IPS DF 19.7 (cell line): Measurements from ENCODE around the gene HINFP.
"Not testable (repeated sequence)": the region's sequence is repeated elsewhere in the genome, so short reads cannot be mapped to it uniquely, and the experiment has no call there.

Experiments used
- DNase-seq: peaks from one replicate; pipeline ENCODE4 v3.0.0-alpha.2; 2013; ENCODE audit warnings: low read depth, low spot score

Gene HINFP

DNA sequence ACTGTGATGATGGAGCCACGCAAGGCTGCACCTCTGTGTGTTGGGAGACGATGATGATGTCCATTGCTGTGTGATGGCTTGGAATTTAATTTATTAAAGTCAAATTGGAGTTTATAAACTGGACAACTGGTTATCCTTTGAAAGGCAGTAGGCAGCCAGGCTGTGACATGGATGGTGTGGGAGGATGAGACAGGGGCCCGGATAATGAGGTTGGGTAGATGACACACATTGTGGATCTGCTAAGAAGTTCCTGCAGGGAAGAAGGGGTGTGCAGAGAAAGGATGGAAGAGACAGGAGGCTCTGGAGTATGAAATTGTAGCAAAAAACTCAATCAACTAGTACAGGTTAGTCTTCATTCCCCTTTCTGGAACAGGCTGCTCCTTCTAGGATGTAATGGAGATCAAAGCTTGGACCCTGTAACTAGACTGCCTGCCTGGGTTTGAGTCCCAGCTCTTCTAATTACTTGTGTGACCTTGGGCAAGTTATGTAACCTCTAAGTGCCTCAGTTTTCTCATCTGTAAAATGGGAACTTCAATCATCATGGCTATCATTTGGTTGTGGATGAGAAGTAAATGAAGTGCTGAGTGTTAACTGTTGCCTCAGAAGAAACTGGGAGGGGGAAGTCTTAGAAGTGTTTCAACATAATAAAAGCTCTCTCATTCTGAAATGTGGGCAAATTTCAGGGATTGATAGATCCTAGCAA is 4.2 kb upstream of the HINFP start:
- DNase-seq, result no peak

DNA sequence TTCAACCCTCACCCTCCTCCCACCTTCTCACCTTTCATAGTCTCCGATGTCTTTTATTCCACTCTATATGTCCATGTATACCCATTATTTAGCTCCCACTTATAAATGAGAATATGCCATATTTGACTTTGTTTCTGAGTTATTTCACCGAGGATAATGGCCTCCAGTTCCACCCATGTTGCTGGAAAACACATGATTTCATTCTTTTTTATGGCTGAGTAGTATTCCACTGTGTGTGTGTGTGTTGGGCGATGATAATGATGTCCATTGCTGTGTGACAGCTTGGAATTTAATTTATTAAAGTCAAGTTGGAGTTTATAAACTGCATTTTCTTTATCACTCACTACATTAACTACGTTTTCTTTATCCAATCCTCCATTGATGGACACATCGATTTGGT is 3.2 kb upstream of the HINFP start:
- no peak for DNase-seq

DNA sequence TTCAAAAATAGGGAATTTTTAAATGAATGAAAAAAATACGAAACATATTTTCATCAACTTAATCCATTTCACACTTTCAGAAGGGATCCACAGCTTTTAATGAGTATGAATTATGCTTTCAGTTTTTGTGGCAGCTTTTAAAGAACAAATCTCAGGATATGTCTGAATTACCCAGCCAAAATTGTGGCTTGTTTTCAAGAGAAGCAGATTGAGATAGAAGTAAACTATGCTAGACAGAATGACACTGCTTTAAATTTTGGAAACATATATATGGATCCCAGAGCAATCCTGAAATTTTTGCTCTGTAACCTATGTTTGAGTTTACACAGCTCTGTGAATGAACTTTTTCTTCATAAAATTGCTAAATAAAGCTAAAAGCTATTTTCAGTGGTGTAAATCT is 2.4 kb upstream of the HINFP start:
- no peak for DNase-seq

DNA sequence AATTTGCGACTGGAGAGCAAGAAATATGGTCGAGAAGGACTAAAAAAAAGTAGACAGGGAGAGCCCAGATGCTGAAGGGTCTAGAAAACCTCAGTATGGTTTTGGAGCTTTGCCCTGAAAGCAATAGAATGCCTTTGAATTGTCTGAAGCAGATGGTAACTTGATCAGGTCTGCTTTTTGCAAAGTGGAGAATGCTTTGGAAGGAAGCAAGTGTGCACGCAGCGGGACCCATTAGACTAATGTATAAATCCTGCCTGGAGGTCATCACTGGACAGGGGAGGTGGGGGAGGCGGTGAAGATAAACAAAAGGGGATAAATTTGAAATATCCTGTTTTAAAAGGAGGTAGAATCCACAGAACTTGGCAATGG is 757 bp upstream of the HINFP start:
- no peak for DNase-seq

DNA sequence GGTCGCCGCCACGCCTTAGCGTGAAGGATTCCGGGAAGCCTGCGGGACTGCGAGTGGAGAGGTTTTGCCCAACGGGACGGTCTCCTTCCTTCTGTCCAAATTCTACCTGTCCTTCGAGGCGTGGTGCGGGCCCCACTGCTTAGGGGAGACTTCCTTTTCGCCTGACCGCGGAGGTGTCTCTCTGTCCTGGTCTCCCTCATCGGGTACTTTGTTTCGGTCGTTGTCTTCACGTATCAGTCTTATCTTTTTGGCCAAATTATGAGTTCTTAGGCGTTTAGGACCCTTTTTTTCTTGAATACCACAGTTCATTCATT is 388 bp downstream of the HINFP start:
- DNase-seq, result no peak

GRCh38 chr11:119125821-119126220 is 4.4 kb downstream of the HINFP start:
- DNase-seq, result no peak

- no peak for DNase-seq
These were observed 5.4 kb downstream of the HINFP start for GRCh38 chr11:119126675-119127268.

DNA sequence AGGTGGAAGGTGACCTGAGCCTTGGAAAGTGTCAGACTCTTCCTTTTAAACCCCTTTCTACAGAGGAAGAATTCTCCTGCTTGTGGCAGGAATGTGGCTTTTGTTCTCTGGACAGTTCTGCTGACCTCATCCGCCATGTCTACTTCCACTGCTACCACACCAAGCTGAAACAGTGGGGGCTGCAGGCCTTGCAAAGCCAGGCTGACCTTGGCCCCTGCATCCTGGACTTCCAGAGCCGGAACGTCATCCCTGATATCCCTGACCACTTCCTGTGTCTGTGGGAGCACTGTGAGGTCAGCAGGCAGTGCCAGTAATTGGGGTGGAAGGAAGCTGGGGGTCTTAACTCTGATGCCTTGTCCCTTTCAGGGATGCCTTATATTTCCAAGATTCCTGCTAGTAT is 9.3 kb downstream of the HINFP start:
- no peak for DNase-seq

GRCh38 chr11:119134389-119134978 is 13.1 kb downstream of the HINFP start:
- no peak for DNase-seq

DNA sequence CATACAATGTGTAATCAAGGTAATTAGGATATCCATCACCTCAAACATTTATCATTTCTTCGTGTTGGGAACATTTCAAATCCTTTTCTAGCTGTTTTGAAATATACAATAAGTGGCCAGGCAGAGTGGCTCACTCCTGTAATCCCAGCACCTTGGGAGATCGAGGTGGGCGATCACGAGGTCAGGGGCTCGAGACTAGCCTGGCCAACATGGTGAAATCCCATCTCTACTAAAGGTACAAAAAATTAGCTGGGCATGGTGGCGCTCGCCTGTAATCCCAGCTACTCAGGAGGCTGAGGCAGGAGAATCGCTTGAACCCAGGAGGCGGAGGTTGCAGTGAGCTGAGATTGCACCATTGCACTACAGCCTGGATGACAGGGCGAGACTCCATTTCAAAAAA is 17.9 kb downstream of the HINFP start:
- DNase-seq, result not testable (repeated sequence)

GRCh38 chr11:119144825-119145486 is 23.6 kb downstream of the HINFP start:
- peak; percentile 70 for DNase-seq

GRCh38 chr11:119145551-119145950 is 24.2 kb downstream of the HINFP start:
- no peak for DNase-seq

DNA sequence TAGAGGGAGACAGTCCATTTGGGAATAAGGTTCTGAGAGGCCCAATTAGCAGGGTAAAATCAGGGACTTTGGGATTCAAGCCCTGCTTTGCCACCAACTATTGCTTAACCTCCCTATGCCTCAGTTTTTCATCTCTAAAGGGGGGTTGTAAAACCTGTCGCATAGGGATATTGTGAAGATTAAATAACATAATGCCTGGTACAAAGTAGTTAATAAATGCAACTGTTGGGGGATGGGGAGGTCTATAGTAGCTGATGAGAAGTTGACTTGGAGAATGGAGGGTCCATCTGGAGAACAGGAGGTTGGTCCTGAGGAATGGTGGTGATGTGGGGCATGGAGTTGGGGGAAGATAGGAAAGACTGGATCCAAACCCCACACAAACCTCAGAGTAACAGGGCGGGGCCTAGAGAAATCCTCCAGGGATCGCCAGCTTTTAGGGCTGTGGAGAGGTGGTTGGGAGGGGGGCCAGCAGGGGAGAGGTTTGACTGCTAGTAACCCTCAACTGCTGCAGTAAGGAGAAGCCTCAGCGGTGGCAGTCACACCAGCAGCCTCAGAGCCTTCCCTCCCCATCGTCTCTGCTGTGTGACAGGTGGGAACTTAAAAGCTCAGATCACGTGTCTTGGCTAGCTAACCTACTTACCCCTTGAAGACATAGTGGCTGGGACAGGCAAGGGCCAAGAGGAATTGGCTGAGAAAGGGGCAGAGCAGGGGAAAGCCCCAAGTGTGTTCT is 26.4 kb downstream of the HINFP start:
- DNase-seq, result no peak

- DNase-seq, result no peak
These were observed 27.3 kb downstream of the HINFP start for GRCh38 chr11:119148720-119149017.

- no peak for DNase-seq
These were observed 27.8 kb downstream of the HINFP start, which contains the start of gene ABCG4 for GRCh38 chr11:119149018-119149785. Gene ABCG4 (plus strand): TSS chr11:119149052. CDS start chr11:119149966, 914 bp downstream.

- DNase-seq, result no peak
These were observed 28.5 kb downstream of the HINFP start for GRCh38 chr11:119149786-119150275.

- DNase-seq, result no peak
These were observed 30.7 kb downstream of the HINFP start for GRCh38 chr11:119152043-119152442.

- DNase-seq, result no peak
These were observed 31.2 kb downstream of the HINFP start for GRCh38 chr11:119152604-119153003.

- no peak for DNase-seq
These were observed 31.9 kb downstream of the HINFP start for GRCh38 chr11:119153049-119153818.

GRCh38 chr11:119154178-119154577 is 32.8 kb downstream of the HINFP start:
- no peak for DNase-seq
